PFSK-1 (cell line): Measurements from ENCODE around the gene CKMT2.

ENCODE experiments used
- FOXP2 ChIP-seq: optimal IDR thresholded peaks from 2 replicates; pipeline ENCODE3; 2011; ENCODE audit warnings: borderline replicate concordance, control low read depth, inconsistent platforms; ENCODE audit not compliant: insufficient read depth; ENCODE audit errors: extremely low read length, extremely low read depth
- POLR2AphosphoS5 ChIP-seq: IDR thresholded peaks from 2 replicates; pipeline ENCODE4 v1.6.1; 2012; ENCODE audit warnings: low read depth, mild to moderate bottlenecking, control low read depth, low read length, moderate library complexity
- REST ChIP-seq, 2 experiments: IDR thresholded peaks; 2 replicates each; pipeline versions ENCODE4 v1.6.1 to v1.8.0; 2011 to 2012; ENCODE audit warnings: low read depth in 2 of 2, low read length in 2 of 2, control low read depth in 1 of 2, inconsistent platforms in 1 of 2, mild to moderate bottlenecking in 1 of 2, moderate library complexity in 1 of 2; ENCODE audit not compliant: insufficient read depth in 1 of 2
- SIN3A ChIP-seq: IDR thresholded peaks from 2 replicates; pipeline ENCODE4 v1.6.1; 2012; ENCODE audit warnings: mild to moderate bottlenecking, low read length, moderate library complexity, borderline replicate concordance; ENCODE audit not compliant: insufficient read depth
- TAF1 ChIP-seq: IDR thresholded peaks from 2 replicates; pipeline ENCODE4 v1.6.1; 2012; ENCODE audit warnings: low read length, control low read depth, borderline replicate concordance; ENCODE audit not compliant: insufficient read depth

CKMT2 gene

DNA sequence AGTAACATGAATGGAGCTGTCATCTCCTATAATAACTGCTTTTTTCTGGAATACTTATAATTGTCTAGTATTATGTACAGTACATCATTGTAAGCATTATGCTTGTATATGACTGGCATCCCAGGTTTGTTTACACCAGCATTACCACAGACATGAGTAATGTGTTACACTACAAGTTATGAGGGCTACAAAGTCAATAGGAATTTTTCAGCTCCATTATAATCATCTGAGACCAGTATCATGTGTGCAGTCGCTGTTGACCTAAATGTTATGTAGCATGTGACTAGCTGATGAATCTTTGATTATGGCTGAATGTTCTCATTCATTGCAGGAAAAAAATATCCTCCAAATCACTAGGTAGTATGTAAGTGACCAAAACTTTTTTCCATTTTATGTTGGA lies 70.4 kb downstream of the CKMT2 start:
- TF ChIP-seq REST (IDR thresholded peaks at IDR 0.05; ENCODE audit: insufficient read depth in 1 of 2, low read depth in 2 of 2, low read length in 2 of 2) (no peak), SIN3A (no peak), FOXP2 (no peak), TAF1 (no peak), POLR2AphosphoS5 (no peak)

DNA sequence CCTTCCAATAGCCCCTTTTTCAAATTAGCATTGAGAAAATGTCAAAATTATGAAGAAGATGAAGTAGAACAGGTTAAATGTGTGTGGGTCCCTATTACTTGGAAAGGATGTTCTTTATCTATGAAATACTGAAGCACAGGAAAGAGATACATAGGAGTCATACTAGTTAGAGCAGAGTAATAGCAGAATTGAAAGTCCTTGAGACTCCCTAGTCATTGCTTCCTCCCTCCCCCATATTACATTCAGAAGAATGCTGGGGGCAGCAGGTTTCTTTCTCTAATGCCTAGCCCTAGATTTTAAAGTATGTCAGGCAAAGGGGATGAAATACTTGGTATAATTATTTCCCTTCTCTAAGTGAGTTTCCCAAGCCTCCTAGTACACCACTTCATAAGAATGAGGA lies 72.7 kb downstream of the CKMT2 start:
- TF ChIP-seq POLR2AphosphoS5 (no peak), FOXP2 (no peak), SIN3A (no peak), REST (IDR thresholded peaks at IDR 0.05; ENCODE audit: insufficient read depth in 1 of 2, low read depth in 2 of 2, low read length in 2 of 2) (no peak), TAF1 (no peak)

- TF ChIP-seq TAF1, result no peak
- TF ChIP-seq FOXP2, result no peak
- TF ChIP-seq POLR2AphosphoS5, result no peak
- TF ChIP-seq REST (IDR thresholded peaks at IDR 0.05; ENCODE audit: insufficient read depth in 1 of 2, low read depth in 2 of 2, low read length in 2 of 2), result no peak
- TF ChIP-seq SIN3A, result no peak
Observed at GRCh38 chr5:81308836-81309235, 75.7 kb downstream of the CKMT2 start.

DNA sequence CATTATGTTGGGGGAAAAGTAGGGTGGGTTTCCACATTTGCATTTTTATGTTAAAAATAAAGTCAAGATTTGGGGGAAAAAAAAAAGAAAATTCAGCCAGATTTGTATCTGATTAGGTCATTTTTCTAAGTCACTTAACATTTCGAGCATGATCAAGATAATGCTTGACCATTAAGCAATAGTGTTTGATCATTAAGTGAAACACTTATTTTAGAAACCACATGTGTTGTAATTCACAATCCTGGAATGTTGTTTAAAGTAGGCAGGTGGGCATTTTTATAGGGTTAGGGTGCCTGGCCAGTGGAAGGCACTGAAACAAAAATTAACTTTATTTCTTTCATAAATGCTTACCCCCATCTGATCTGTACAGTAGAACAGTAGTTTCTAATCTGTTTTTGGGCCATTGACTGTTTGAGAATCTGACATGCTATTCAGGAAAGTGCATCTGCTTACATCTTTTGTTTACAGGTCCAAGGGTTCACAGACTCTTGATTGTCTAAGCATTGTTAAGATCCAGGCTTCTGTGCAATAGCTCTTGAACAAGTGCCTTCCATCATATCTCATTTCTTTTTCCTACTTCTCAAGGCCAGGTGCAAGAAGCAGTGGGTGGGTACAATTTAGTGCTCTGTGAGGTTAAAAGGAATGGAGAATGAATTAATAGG lies 77.4 kb downstream of the CKMT2 start:
- TF ChIP-seq REST (IDR thresholded peaks at IDR 0.05; ENCODE audit: insufficient read depth in 1 of 2, low read depth in 2 of 2, low read length in 2 of 2) (no peak), TAF1 (no peak), FOXP2 (no peak), POLR2AphosphoS5 (no peak), SIN3A (no peak)
